ENCODE data around the gene YPEL2. TPM values are rescaled to one million over a fixed set of nuclear protein-coding genes. Genes with fewer than 3 reads are reported as not detected.

YPEL2 gene
- polyA plus RNA-seq, 2 of the 4 experiments (the other 2 are of a cell fraction), result 5.4 to 8.2 TPM

DNA sequence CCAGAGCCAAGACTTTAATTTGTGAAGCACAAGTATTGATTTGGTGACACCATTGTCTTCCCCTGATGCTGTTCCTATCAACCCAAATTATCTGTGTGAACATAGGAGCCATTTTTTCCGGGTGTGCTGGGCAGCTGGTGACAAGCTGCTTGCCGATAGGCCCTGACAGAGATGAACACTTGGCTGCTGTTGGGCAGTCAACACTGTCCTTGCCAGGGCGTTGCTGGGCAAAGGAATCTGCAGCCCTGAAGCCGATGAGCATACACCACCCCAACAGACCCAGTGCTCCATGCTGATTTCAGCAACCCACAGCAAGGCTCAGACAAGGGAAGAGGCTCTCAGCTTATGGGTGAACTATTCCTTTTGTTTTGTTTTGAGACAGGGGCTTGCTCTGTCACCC is 105.4 kb downstream of the YPEL2 start:
- peaks cover 10% of the 10 kb centered on the region for H3K4me1 ChIP-seq
- ChIA-PET POLR2A (no interaction called here), CTCF (interaction anchor here (0.5 to 19.4 kb wide), 8 partner anchors 10 to 223 kb away, joined by 3 to 385 read pairs (median 4); no protein-coding TSS in a partner anchor)
- H3K9me3 ChIP-seq, result no peaks in the 10 kb centered on the region
- H3K4me3 ChIP-seq, result no peak overlapping the region
- no peak overlapping the region for H3K4me2 ChIP-seq
- no peak for ATAC-seq
- no peak for TF ChIP-seq EP300 (IDR thresholded peaks at IDR 0.05)
- TF ChIP-seq, protein P1, sequence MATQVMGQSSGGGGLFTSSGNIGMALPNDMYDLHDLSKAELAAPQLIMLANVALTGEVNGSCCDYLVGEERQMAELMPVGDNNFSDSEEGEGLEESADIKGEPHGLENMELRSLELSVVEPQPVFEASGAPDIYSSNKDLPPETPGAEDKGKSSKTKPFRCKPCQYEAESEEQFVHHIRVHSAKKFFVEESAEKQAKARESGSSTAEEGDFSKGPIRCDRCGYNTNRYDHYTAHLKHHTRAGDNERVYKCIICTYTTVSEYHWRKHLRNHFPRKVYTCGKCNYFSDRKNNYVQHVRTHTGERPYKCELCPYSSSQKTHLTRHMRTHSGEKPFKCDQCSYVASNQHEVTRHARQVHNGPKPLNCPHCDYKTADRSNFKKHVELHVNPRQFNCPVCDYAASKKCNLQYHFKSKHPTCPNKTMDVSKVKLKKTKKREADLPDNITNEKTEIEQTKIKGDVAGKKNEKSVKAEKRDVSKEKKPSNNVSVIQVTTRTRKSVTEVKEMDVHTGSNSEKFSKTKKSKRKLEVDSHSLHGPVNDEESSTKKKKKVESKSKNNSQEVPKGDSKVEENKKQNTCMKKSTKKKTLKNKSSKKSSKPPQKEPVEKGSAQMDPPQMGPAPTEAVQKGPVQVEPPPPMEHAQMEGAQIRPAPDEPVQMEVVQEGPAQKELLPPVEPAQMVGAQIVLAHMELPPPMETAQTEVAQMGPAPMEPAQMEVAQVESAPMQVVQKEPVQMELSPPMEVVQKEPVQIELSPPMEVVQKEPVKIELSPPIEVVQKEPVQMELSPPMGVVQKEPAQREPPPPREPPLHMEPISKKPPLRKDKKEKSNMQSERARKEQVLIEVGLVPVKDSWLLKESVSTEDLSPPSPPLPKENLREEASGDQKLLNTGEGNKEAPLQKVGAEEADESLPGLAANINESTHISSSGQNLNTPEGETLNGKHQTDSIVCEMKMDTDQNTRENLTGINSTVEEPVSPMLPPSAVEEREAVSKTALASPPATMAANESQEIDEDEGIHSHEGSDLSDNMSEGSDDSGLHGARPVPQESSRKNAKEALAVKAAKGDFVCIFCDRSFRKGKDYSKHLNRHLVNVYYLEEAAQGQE (IDR thresholded peaks at IDR 0.05), result no peak
- no peak for TF ChIP-seq TP53 (CRISPR knock-in tag; IDR thresholded peaks at IDR 0.05)
- no peak for TF ChIP-seq JUNB (IDR thresholded peaks at IDR 0.05)
- TF ChIP-seq BHLHE40 (IDR thresholded peaks at IDR 0.05; ENCODE audit: low read depth, low read length), result no peak
- TF ChIP-seq CHD4 (IDR thresholded peaks at IDR 0.05; ENCODE audit: borderline replicate concordance), result no peak
- no peak for FAIRE-seq
- H3K27ac ChIP-seq, result no peak overlapping the region
- WGBS (ENCODE audit: missing lambda C conversion rate), result 68% methylated on average over 4 of the region's 4 CpGs
- DNase-seq (ENCODE audit: low read depth in 1 of 2, low spot score in 1 of 2), result no peak

GRCh38 chr17:59437791-59438281 is 106.4 kb downstream of the YPEL2 start:
- Histone ChIP-seq H3K4me1 (peaks cover 10% of the 10 kb centered on the region), H3K9me3 (no peaks in the 10 kb centered on the region), H3K27ac (no peak overlapping the region), H3K4me3 (no peak overlapping the region), H3K4me2 (no peak overlapping the region)
- CTCF ChIA-PET, result interaction anchor here (1.0 to 19.4 kb wide), 8 partner anchors 11 to 135 kb away, joined by 3 to 385 read pairs (median 68); no protein-coding TSS in a partner anchor
- FAIRE-seq, result no peak
- no peak for TF ChIP-seq CHD2 (IDR thresholded peaks at IDR 0.05; ENCODE audit: low read length, partially characterized antibody)
- TF ChIP-seq CTCF (IDR thresholded peaks at IDR 0.05), result no peak
- TF ChIP-seq, protein P2, sequence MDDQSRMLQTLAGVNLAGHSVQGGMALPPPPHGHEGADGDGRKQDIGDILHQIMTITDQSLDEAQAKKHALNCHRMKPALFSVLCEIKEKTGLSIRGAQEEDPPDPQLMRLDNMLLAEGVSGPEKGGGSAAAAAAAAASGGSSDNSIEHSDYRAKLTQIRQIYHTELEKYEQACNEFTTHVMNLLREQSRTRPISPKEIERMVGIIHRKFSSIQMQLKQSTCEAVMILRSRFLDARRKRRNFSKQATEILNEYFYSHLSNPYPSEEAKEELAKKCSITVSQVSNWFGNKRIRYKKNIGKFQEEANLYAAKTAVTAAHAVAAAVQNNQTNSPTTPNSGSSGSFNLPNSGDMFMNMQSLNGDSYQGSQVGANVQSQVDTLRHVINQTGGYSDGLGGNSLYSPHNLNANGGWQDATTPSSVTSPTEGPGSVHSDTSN (IDR thresholded peaks at IDR 0.05), result no peak
- TF ChIP-seq NPAS2 (CRISPR knock-in tag; IDR thresholded peaks at IDR 0.05; ENCODE audit: borderline replicate concordance), result no peak
- TF ChIP-seq CBX2 (IDR thresholded peaks at IDR 0.05; ENCODE audit: borderline replicate concordance, low read depth), result no peak
- POLR2A ChIA-PET, result interaction anchor here (0.5 kb wide), 1 partner anchor 137 kb away, joined by 3 read pairs; no protein-coding TSS in a partner anchor
- WGBS (ENCODE audit: missing lambda C conversion rate), result 77% methylated on average over 12 of the region's 12 CpGs
- no peak for DNase-seq (ENCODE audit: low read depth in 1 of 2, low spot score in 1 of 2)
- no peak for ATAC-seq

DNA sequence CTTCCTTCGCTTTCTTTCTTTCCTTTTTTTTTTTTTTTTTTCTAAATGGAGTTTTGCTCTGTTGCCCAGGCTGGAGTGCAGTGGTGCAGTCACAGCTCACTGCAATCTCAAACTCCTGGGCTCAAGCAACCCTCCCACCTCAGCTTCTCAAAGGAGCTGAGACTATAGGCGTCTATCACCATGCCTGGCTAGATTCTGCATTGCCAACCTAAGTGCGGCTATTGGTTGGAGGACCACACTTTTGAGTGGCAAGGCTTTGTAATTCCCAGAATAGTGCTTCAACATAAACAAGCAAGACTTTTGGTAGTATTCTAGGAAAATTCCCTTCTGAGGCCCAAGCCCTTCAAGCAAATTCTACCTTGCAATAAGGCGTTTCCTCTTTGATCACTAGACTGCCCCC is 107.8 kb downstream of the YPEL2 start:
- 93% methylated on average over 4 of the region's 4 CpGs for WGBS (ENCODE audit: missing lambda C conversion rate)
- Histone ChIP-seq H3K27ac (no peak overlapping the region), H3K4me3 (no peak overlapping the region), H3K9me3 (no peaks in the 10 kb centered on the region), H3K4me1 (peaks cover 10% of the 10 kb centered on the region), H3K4me2 (no peak overlapping the region)
- DNase-seq (ENCODE audit: low read depth in 1 of 2, low spot score in 1 of 2) (no peak), FAIRE-seq (no peak), ATAC-seq (no peak)
- ChIA-PET CTCF (interaction anchor here (0.9 to 19.4 kb wide), 18 partner anchors 9 to 172 kb away, joined by 3 to 385 read pairs (median 5); partner anchors contain the start of gene YPEL2), POLR2A (no interaction called here)
- TF ChIP-seq RFX5 (IDR thresholded peaks at IDR 0.05), result no peak
- no peak for TF ChIP-seq CHD4 (IDR thresholded peaks at IDR 0.05; ENCODE audit: borderline replicate concordance)
- TF ChIP-seq TP53 (CRISPR knock-in tag; IDR thresholded peaks at IDR 0.05), result no peak
- TF ChIP-seq USF2 (IDR thresholded peaks at IDR 0.05), result no peak
- no peak for TF ChIP-seq MAFK (IDR thresholded peaks at IDR 0.05; ENCODE audit: partially characterized antibody)
- no peak for TF ChIP-seq HOXB13 (CRISPR knock-in tag; IDR thresholded peaks at IDR 0.05; ENCODE audit: low read depth)
- no peak for TF ChIP-seq PHF8 (IDR thresholded peaks at IDR 0.05; ENCODE audit: borderline replicate concordance, low read depth)
- no peak for TF ChIP-seq POLR2AphosphoS2 (conservative IDR thresholded peaks at IDR 0.05; ENCODE audit: low read length)
- no peak for TF ChIP-seq TFCP2L1 (CRISPR knock-in tag; IDR thresholded peaks at IDR 0.05)
- no peak for TF ChIP-seq FOXS1 (CRISPR knock-in tag; IDR thresholded peaks at IDR 0.05)
- no peak for TF ChIP-seq RAD21 (conservative IDR thresholded peaks at IDR 0.05 in 1 of 2, IDR thresholded peaks at IDR 0.05 in 1 of 2)

Data from A549 (cell line).